Activated gamma-delta T cell treated with anti-CD3 and anti-CD28 coated beads, Interleukin-2, amount 50 U/mL, for 16 hours (primary cell): ENCODE data around the gene SMAD7.
"Not testable (repeated sequence)": the region's sequence is repeated elsewhere in the genome, so short reads cannot be mapped to it uniquely, and the experiment has no call there.

Experiments
- DNase-seq: peaks from one replicate; pipeline ENCODE4 v3.0.0-alpha.2; 2020; ENCODE audit warnings: low read depth

Gene SMAD7

DNA sequence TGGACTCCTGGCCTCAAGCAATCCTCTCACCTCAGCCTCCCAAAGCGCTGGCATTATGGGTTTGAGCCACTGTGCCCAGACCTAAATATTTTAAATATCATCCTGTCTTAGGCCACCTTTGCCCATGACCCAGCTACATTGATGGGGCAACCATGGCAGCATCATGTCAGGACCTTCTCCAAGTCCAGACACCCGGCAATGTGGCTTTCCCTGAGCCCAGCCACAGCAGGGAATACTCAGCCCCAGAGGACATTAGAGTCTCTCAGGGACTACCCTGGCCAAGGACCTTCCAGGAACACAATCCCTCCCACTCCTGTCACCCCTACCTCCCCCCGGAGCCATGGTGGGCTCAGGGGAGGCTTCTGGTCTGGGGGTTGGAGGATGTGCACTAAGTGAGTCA lies 72.8 kb downstream of the SMAD7 start:
- no peak for DNase-seq

- no peak for DNase-seq
Observed at GRCh38 chr18:48876590-48876989, 74.2 kb downstream of the SMAD7 start.

DNA sequence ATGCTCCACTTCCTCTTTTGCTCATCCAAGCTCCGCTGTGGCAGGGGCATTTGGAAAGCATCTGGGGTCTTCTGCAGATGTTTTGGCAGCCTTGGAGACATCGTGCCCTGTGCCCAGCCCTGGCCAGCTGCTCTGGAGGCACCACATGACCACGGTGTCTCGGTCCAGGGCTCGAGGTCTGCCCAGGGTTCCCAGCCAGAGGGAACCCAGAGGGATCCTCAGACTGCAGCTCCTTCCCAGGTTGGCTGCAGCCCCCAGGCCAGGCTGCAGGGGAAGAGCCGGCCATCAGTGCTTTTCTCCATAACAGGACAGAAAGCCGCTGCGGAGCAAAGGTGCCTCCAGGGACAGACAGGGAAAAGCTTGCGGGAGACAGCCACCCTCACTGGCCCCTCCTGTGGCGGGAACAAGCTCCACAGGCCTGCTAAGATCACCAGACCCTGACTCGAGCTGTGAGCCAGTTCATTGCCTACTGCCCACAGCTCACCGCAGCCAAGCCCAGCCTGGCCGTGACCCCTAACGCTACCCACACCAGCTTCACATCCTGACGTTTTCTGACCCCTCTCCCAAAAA lies 74.7 kb downstream of the SMAD7 start:
- no peak for DNase-seq

DNA sequence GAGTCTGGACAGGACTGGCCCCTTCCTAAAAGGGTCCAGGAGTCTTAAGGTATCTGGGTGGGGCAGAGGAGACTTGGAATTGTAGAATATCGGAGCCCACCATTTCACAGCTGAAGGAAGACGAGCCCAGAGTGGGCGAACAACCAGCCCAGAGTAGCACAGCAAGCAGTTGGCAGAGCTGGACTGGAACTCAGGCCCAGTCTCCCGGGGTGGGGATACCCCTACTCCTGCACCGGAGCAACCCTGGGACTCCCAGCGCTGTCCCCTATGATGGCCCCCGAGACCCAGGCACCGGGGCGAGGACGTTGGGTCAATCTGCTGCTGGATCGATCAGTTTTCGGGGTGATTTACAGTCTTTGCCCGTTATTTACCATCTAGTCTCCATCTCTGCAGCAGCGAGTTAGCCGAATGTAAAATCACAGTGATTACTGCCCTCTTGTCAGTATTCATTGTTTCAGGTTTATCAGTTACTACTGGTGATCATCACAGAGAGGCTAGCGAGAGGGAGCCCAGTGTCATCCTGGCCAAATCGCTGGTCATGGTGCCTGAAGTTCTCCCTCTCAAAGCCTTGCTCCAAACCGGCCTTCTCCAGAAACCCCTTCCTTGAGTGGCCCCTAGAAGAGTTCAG lies 75.3 kb downstream of the SMAD7 start:
- DNase-seq = no peak

GRCh38 chr18:48874701-48875162 lies 76.0 kb downstream of the SMAD7 start:
- no peak for DNase-seq

- DNase-seq = no peak
Observed at GRCh38 chr18:48874233-48874632, 76.5 kb downstream of the SMAD7 start.

GRCh38 chr18:48872234-48873145 lies 78.3 kb downstream of the SMAD7 start:
- no peak for DNase-seq

- no peak for DNase-seq
Observed at GRCh38 chr18:48871391-48872166, 79.2 kb downstream of the SMAD7 start.

GRCh38 chr18:48870926-48871325 lies 79.8 kb downstream of the SMAD7 start:
- not testable (repeated sequence) for DNase-seq
